Stimulated activated CD4-positive, alpha-beta T cell treated with anti-CD3 and anti-CD28 coated beads, Interleukin-1b, Interleukin-23, amount 100 ng/mL, for 48 hours (primary cell): Measurements from ENCODE around the gene EMC9.

ENCODE experiments used
- DNase-seq: peaks from one replicate; pipeline ENCODE4 v3.0.0-alpha.2; 2020

Gene EMC9

DNA sequence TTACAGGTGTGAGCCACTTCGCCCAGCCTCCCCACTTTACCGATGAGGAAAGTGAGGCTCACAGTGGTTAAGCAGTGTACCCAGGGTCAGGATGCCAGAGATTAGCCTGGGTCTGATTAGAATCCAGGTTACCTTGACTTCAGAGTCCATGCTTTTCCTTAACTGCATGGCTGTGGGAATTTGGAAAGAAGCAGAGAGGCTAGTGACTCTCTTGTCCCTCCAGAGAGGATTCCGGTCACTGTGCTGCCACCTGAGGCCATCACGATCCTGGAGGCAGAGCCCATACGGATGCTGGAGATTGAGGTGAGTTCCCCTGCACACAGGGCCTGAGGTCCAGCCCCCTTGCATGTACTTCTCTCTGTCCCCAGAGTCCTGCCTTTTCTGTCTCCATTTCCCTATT is 35.2 kb upstream of the EMC9 start:
- no peak for DNase-seq

DNA sequence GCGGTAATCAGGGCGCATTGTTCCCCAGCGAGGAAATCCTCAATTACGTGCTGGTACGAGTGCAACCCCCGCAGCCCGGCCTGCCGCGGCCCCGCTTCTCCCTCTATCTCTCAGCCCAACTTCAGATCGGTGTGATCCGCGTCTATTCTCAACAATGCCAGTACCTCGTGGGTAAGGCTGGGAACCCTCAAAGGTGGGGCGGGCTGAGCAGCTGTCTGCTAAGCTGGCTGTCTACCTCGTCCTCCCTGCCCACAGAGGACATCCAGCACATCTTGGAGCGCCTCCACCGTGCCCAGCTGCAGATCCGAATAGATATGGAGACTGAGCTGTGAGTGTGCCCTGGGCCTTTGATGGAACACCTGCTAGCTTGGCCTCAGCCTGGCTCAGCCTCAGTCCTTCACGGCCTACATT is 31.5 kb upstream of the EMC9 start:
- no peak for DNase-seq

DNA sequence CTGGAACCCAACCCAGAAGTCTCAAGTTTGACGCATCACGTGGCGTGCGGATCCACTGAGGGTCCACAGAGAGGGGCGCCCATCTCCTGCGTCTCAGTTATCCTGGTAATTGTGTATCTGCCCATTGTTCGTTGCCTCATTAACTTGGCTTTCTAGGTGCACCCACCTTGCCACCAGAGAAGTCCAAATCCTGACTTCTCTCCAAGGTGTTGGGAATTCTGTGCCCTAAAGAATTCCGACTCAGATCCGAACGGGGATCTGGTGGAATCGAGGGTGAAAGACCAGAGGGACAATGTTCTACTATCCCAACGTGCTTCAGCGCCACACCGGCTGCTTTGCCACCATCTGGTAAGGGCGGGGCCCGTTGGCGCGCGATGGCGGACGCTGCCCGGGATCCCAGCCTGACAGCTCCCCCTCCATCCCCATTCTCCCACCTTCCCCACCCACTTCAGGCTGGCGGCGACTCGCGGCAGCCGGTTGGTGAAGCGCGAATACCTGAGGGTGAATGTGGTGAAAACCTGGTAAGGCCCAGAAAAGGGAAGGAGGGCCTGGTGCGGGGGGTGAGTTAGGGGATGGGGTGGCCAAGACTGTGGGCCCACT is 31.0 kb upstream of the EMC9 start:
- DNase-seq: no peak

DNA sequence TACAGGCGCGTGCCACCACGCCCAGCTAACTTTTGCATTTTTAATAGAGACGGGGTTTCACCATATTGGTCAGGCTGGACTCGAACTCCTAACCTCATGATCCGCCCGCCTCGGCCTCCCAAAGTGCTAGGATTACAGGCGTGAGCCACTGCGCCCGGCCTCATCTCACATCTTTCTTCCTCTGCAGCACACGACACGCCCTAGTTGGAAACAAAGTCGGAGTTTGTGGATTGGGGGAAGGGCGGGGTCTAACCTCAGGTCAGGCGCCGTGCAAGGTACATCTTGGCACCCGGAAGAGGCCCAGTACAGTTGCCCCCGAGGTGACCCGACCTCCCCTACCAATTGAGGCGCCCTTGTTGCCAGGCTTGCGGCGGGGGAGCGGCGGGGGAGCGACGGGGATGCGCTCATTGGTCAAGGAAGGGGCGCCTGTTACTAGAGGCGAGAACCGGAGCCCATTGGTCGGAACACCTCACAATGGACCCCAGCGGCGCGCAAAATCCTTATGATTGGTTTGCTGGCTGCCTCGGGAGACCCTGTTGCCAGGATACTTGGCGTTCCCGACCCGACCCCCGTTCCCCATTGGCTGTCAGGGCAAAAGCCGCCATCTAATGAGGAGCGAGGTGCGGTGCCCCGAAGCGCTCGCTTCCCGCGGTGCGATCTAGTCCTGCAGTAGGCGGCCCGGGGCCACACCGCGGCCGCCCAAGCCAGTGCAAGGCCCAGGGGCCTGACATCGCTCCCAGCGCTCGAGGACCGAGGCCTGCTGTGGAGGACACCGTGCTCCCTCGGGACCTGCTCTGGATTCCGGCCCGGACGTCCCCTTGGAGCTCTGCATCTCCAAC is 30.2 kb upstream of the EMC9 start, which contains the start of gene REC8:
TSS of gene REC8 (plus strand) at position 659 of the 839 bp plus-strand sequence. CDS start 473 bp downstream, outside the sequence.
- DNase-seq: peak; percentile 80

DNA sequence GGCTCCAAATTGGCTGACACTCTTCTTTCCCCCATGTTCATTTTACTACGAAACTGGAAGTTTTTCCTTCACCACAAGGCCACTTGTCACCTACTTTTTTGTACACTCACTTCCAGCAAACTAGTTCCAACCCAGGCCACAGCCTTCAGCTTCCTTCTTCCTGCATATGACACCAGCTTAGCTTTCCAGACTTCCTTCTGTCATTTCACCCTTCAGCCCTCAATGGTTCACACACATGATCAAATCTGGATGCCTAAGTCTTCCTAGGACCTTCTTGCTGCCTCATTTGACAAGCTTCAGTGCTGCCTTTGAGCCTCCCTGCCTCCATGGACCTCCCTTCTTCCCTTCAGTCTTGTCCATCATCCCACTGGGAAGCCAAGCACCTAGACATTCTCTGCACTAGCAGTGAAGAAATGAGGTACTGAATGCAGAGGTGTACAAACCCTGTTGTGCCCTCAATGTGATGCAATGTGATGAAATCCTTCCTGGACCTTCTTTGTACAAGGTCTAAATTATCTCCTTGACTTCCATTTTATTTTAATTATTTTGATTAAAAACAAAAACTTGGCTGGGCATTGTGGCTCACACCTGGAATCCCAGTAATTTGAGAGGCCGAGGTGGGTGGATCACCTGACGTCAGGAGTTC is 26.2 kb upstream of the EMC9 start:
- DNase-seq: no peak

DNA sequence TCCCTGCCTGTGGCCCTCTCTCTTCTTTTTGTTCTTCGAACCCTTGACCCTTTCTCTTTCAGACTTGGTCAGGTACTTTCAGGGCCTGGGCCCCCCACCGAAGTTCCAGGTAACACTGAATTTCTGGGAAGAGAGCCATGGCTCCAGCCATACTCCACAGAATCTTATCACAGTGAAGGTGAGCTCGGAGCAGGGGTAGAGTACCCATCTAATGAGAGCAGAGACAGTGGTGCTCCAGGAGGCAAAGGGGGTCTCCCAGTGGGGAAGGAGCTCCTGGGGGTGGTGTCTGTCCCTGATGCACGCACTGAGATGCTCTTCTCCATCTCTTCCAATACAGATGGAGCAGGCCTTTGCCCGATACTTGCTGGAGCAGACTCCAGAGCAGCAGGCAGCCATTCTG is 24.4 kb upstream of the EMC9 start:
- no peak for DNase-seq

DNA sequence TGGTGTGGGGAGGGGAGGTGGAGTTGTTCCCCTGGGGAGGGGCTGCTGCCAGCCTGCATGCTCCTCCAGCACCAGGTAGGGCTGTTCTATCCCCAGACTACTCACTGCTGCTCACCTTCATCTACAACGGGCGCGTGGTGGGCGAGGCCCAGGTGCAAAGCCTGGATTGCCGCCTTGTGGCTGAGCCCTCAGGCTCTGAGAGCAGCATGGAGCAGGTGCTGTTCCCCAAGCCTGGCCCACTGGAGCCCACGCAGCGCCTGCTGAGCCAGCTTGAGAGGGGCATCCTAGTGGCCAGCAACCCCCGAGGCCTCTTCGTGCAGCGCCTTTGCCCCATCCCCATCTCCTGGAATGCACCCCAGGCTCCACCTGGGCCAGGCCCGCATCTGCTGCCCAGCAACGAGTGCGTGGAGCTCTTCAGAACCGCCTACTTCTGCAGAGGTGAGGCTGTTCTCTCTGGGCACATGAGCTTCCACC is 23.2 kb upstream of the EMC9 start:
- no peak for DNase-seq

DNA sequence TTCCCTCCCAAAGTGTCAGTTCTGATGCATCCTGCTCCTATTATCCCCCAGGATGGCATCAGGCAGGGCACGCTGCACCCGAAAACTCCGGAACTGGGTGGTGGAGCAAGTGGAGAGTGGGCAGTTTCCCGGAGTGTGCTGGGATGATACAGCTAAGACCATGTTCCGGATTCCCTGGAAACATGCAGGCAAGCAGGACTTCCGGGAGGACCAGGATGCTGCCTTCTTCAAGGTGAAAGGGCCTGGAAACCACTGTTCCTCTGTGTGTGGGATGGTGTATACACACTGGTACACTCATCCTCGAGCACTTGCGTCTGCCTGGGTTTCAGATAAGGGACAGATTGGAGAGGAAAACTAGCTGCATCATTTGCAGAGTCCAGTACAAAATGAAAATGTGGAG is 20.7 kb upstream of the EMC9 start:
- peak; percentile 37 for DNase-seq

DNA sequence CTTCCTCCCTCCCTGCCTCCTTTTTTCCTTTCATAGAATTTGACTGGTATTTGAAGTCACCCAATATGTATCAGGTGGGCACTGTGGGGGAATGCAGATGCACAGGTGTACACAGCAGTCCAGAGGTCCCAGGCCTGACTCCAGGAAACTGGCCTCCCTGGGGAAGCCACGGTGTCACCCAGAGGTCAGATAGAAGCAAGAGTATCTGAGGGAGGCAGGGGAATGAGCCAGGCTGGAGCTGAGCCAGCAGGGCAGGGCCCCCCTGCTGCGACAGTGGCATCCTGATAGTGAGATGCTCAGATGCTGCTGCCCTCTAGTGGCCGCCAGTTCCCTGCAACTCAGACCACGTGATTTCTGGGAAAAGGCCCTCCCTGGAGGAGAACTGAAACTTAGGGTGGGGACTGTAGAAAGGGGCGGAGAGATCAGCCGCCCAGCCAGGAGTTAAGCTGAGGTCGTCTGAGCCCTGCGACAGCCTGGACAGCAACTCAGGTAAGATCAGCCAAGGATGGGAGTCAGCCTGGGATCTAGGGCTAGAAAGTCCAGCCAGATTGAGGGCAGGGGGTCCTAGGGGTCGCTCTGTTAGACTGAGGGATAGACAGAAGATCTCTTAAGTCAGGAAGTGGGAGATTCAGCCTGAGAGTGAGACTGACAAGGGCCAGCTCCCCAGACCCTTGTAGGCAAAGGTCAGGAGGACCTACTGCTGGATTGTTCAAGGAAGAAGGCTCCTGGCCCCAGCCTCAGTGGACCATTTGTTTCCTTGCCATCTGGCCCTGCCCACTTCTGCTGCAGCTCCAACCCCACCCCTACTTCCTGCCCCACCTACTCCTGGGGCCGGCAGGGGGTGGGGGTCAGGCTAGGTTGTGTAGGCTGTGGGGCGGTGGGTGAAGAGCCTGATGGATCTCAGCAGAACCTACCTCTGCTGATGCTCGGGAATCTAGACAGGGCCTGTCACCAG is 19.7 kb upstream of the EMC9 start, which contains the start of gene IRF9:
TSS of gene IRF9 (plus strand) at position 416 of the 955 bp plus-strand sequence. CDS start 880 bp downstream, outside the sequence.
- DNase-seq: peak; percentile 97

DNA sequence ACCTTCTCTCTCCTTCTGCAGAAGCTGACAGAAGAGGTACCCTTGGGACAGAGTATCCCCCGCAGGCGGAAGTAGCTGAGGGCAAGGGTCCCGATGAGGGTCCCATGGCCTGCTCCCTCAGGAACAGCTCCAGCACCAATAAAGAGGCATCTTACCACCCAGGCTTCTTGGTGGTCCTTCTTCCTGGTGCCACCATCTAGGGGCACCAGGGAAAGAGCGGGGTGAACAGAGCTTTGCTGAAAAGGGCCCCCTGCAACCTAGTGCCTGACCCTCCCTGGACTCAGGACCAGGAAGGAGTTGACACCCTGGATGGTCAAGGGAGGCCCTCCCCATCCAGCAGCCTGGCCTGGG is 19.1 kb upstream of the EMC9 start:
- DNase-seq: no peak

DNA sequence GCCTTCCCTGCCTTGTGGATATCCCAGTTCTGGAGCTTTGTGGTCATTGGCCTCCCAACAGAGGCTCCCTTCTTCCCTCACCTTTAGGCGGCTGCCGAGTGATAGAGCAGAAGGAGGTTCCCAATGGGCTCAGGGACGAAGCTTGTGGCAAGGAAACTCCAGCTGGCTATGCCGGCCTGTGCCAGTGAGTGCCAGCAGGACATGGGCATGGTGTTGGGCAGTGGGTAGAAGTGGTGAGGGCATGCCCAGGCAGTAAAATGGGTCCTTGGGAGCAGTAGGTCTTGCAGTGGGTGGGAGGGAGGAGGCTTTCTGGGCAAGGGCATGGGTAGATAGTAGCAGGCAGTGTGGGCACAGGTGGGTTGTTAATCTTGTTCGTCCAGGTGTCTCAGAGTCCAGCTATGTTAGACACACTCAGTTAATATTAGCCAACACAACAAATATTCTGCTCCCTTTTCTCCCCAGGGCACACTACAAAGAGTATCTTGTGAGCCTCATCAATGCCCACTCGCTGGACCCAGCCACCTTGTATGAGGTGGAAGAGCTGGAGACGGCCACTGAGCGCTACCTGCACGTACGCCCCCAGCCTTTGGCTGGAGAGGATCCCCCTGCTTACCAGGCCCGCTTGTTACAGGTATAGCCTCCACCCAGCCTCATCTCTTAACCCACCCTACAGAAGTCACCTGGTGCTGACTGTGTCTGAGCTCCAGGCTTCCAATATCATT is 18.5 kb upstream of the EMC9 start:
- no peak for DNase-seq

DNA sequence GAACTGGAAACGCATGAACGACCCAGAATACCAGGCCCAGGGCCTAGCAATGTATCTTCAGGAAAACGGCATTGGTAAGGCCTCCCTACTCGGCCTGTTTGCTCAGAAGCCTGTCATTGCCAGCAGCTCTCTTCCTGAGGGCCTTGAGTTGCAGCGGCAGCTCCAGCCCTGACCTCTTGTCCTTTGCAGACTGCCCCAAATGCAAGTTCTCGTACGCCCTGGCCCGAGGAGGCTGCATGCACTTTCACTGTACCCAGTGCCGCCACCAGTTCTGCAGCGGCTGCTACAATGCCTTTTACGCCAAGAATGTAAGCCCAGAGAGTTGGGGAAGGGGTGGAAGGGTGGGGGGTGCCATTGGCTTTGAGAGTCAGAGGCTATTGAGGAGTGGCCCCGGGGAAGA is 15.9 kb upstream of the EMC9 start:
- no peak for DNase-seq

DNA sequence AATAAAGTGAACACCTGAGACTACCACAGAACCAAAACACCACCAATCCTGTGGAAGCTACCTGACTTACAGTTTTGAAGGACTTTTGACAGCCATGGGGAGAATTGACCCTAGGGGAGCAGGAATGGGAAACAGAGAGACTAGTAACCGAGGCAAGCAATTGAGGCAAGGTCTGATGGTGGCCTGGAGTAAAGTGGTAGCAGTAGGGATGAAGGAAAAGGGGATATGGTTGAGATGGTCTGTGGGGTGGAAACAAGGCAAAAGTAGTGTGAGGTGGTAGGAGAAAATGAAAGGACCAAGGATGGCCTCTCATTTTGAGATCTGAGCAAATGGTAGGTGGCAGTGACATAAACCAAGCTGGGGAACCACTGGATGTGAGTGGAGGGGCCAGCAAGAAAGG is 15.4 kb upstream of the EMC9 start:
- no peak for DNase-seq

DNA sequence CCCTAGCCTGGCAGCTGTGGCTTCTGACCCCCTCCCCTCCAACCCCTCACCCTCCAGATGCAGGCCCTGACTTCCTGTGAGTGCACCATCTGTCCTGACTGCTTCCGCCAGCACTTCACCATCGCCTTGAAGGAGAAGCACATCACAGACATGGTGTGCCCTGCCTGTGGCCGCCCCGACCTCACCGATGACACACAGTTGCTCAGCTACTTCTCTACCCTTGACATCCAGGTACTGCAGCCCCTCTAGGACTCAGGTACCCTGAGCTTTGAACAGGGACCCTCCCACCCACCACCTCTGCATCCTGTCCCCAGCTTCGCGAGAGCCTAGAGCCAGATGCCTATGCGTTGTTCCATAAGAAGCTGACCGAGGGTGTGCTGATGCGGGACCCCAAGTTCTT is 13.7 kb upstream of the EMC9 start:
- no peak for DNase-seq

DNA sequence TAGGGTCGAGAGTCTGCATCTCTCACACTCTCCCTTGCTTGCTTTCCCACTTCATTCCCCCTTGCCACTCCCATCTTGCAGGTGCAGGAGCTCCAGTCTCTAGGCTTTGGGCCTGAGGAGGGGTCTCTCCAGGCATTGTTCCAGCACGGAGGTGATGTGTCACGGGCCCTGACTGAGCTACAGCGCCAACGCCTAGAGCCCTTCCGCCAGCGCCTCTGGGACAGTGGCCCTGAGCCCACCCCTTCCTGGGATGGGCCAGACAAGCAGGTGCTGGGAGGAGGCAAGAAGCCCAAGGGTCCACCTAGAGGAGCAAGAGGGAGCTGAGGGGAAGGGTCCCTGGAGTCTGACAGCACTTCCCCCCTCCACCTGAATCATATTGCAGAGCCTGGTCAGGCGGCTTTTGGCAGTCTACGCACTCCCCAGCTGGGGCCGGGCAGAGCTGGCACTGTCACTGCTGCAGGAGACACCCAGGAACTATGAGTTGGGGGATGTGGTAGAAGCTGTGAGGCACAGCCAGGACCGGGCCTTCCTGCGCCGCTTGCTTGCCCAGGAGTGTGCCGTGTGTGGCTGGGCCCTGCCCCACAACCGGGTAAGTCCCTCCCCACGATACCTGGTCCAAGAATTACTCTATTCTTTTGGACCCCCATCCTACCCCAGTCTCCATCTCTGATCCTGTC is 10.2 kb upstream of the EMC9 start:
- no peak for DNase-seq

DNA sequence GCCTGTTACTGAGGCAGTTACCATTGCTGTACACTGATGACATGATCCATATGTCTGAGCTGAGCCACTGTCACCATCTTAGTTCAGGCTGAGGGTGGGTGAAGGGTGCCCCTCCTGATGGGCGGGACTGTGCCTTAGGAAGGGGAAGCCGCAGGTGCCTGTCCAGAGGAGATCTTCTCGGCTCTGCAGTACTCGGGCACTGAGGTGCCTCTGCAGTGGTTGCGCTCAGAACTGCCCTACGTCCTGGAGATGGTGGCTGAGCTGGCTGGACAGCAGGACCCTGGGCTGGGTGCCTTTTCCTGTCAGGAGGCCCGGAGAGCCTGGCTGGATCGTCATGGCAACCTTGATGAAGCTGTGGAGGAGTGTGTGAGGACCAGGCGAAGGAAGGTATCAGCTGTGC is 9.6 kb upstream of the EMC9 start:
- no peak for DNase-seq

DNA sequence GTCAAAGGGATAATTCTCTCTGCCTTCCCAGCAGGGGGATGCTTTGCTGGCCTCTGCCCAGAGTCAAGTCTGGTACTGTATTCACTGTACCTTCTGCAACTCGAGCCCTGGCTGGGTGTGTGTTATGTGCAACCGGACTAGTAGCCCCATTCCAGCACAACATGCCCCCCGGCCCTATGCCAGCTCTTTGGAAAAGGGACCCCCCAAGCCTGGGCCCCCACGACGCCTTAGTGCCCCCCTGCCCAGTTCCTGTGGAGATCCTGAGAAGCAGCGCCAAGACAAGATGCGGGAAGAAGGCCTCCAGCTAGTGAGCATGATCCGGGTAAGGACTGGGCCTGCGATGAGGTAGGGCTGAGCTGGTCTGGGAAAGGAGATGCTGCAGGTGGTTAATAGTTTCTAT is 9.2 kb upstream of the EMC9 start:
- DNase-seq: no peak

DNA sequence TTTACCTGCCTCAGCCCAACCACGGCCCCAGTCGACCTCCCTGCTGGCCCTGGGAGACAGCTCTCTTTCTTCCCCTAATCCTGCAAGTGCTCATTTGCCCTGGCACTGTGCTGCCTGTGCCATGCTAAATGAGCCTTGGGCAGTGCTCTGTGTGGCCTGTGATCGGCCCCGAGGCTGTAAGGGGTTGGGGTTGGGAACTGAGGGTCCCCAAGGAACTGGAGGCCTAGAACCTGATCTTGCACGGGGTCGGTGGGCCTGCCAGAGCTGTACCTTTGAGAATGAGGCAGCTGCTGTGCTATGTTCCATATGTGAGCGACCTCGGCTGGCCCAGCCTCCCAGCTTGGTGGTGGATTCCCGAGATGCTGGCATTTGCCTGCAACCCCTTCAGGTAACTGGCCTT is 8.7 kb upstream of the EMC9 start:
- no peak for DNase-seq

DNA sequence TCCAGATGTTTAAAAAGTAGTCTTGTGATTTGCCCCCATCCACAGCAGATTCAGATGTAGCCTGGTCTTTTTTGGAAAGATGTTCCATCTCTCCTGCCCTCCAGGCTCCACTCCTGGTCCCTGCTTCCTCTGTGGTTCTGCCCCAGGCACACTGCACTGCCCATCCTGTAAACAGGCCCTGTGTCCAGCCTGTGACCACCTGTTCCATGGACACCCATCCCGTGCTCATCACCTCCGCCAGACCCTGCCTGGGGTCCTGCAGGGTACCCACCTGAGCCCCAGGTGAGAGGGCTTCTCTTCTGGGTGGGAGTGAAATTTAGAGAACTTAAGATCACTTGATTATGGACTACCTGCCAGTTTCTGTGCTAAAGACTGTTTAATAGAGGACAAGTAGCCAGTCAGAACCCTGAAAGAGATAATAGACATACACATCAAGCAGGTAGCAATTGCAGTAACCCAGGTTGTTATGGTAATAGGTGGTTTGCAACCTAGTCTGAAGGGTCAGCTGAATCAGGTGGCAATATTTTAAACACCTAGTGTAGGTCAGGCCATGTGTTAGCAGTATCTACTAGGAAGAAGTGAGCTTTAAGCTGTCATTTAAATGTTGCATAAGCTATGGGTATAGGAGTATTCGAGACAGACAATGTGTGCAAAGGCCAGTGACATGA is 8.0 kb upstream of the EMC9 start:
- DNase-seq: no peak

DNA sequence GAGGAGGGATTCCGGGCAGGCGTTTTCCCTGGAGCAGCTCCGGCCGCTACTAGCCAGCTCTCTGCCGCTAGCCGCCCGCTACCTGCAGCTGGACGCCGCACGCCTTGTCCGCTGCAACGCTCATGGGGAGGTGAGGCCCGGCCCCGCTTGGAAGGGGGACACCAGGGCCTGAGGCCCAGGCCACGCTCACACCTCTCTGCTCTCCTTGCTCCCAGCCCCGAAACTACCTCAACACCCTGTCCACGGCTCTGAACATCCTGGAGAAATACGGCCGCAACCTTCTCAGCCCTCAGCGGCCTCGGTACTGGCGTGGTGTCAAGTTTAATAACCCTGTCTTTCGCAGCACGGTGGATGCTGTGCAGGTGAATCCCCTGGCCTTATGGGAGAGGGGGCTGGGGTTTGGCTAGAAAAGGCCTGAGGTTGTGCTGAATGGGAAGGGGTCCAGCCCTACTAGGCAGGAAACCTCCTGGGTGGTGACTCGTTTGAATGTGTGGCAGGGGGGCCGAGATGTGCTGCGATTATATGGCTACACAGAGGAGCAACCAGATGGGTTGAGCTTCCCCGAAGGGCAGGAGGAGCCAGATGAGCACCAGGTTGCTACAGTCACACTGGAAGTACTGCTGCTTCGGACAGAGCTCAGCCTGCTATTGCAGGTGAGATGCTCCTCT is 6.5 kb upstream of the EMC9 start:
- DNase-seq: no peak
